ENCODE data around the gene PHEX.

Gene PHEX

DNA sequence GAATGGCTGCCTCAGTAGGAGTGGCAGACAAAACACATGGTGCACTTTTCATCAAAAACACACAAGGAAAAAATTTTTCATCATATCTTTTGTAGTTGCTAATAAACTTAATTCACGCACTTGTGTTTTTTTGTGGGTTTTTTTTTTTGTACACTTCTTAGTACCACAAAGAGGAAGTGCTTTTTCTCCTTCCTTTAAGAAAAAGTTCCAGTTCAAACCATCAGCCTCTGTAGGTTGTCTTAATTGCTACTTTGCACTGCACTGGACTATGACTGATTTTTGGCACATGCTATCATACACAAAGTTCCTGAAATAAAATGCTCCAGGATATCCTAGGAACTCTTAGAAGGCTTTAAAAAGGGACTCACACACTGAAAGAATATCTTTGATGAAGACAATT lies at the start of gene PHEX:
Gene PHEX, plus strand, starts transcription at position 242 of the 400 bp plus-strand sequence. CDS start 681 bp downstream, outside the sequence.
- DNase-seq, result no peak

GRCh38 chrX:21985332-21985777 lies 46.8 kb upstream of the PHEX start:
- DNase-seq, result peak; percentile 43

DNA sequence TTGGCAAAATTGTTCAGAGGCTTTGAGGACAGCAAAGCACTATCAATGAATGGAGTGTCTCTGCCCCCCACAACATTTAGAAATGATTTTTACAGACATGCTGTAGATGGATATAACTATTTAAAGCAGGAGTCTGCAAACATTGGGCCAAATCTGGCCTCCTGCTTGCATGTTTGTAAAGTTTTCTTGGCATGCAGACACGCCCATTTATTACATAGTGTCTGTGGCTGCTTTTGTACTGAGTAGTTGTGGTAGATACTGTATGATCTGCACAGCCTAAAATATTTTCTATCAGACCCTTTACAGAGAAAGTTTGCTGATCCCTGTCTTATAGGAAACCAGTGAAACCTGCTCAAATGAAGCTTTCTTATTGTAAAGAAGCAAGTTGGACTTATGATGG lies 45.5 kb upstream of the PHEX start:
- no peak for DNase-seq

GRCh38 chrX:21989384-21989783 lies 42.7 kb upstream of the PHEX start:
- DNase-seq, result no peak

- no peak for DNase-seq
Measured at GRCh38 chrX:21990832-21991231, 41.3 kb upstream of the PHEX start.

- no peak for DNase-seq
Measured at GRCh38 chrX:21991504-21991903, 40.6 kb upstream of the PHEX start.

DNA sequence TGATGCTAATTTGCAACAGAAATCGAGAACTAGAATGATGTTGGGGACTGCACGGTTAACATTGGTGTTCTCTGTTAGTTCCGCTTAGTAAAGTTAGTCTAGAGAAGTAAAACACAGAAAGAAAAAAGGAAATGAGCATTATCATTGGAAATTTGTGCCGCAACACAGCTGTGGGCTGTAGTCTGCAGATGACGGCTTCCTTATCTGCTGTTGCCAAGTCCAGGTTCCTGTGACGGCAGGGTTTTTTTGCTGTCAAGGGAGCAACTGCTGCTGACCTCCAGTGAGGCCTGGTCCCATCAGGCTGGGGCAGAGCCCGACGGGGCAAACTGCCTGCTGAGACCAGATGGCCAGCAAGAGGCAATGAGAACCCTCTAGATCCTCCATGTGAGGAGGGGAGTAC lies 38.9 kb upstream of the PHEX start:
- no peak for DNase-seq

- DNase-seq, result no peak
Measured at GRCh38 chrX:21996872-21997455, 35.2 kb upstream of the PHEX start.

GRCh38 chrX:21998037-21998436 lies 34.1 kb upstream of the PHEX start:
- DNase-seq, result no peak

- no peak for DNase-seq
Measured at GRCh38 chrX:22004866-22005265, 27.3 kb upstream of the PHEX start.

DNA sequence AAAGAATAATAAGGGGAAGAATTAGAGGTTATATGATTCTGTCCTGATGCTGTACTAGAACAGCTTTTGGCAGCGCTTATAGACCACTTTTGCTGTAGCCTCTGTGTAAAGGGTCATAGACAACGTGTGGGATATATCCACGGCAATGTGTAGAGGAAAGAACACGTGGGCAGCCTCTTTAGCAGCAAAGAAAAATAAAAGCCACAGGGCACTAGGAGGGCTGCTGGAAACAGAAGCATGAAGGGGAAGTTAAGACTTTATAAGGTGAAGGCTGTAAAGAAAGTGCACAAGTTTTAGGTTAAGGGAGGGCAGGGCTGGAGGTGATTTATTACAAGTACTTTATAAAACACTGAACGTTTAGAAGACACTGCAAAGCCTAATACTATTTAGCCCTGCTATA lies 20.1 kb upstream of the PHEX start:
- DNase-seq, result no peak

DNA sequence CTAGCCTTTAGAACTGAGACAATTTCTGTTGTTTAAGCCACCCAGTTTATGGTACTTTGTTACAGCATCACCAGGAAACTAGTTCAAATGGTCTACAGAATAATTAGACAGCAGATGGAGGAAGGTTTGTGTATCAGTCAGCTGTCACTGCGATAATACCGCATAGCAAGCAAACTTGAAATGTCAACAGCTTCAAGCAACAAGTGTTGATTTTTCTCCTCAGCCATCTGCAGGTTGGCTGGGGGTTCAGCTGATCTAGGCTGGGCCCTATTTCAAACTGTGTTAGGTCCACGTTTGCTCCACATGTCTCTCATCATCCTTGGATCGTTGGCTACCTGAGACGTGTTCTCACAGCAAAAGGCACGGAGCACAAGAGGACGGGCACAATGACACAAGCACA lies 19.2 kb upstream of the PHEX start:
- DNase-seq, result no peak

DNA sequence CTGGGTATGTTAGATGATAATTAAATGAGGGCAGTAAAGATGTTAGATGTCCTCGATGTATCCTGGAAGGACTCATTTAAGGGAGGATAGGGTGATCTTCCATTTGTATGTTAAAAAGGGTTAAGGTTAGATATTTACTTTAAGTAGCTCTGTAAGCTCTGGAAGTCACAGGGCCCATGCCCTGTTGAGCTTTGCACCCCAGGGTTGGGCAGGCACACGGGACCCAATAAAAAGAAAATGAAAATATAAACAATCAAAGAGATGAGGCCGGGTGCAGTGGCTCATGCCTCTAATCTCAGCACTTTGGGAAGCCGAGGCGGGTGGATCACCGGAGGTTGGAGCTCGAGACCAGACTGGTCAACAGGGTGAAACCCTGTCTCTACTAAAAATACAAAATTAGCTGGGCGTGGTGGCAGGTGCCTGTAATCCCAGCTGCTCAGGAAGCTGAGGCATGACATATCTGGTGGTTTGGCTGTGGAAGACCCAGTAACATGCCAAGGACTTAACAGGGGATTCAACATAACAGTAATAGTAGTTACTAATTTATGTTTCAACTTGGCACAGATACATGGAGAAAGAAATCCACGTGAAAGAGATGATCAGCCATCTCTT lies 16.9 kb upstream of the PHEX start:
- no peak for DNase-seq

- DNase-seq, result peak; percentile 5
Measured at GRCh38 chrX:22021751-22022324, 10.3 kb upstream of the PHEX start.

- no peak for DNase-seq
Measured at GRCh38 chrX:22024577-22024976, 7.5 kb upstream of the PHEX start.

GRCh38 chrX:22025751-22026150 lies 6.4 kb upstream of the PHEX start:
- no peak for DNase-seq

DNA sequence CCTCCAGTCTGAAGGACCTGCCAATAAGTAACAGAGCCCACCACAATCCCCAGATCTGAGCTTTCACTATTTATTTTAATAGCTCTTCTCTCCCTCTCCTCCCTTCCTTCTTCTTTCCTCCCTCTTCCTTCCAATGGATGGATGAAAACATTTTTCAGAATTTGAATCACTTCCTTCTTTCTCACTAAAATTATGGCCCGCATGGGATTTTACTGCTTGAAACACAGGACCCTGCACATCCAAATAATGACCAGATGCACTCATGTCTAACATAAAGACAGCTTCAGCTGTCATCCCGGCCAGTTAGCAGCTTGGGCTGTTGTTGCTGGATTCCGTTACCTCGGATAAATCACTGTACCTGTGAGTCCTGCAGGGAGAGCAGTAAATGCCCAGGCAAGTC lies 5.4 kb upstream of the PHEX start:
- DNase-seq, result no peak

- DNase-seq, result no peak
Measured at GRCh38 chrX:22032506-22032905, 381 bp downstream of the PHEX start.

GRCh38 chrX:22033818-22034217 lies 1.7 kb downstream of the PHEX start:
- no peak for DNase-seq

DNA sequence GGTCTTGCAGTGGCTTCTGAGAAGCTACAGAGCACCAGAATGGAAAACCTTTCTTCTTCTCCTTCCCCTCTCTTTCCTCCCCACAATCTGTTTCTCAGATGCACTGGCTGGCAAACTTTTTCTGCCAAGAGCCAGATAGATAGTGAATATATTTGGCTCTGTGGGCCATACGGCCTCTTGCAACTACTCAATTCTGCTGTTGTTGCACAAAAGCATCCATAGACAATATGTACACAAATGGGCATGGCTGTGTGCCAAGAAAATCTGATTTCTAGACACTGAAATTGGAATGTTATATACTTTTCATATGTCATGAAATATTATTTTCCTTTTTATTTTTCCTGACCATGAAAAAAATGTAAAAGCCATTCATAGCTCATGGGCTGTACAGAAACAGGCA lies 3.1 kb downstream of the PHEX start:
- no peak for DNase-seq

GRCh38 chrX:22037225-22037624 lies 5.1 kb downstream of the PHEX start:
- DNase-seq, result no peak

- no peak for DNase-seq
Measured at GRCh38 chrX:22037911-22038537, 5.9 kb downstream of the PHEX start.

GRCh38 chrX:22039541-22039940 lies 7.4 kb downstream of the PHEX start:
- no peak for DNase-seq

DNA sequence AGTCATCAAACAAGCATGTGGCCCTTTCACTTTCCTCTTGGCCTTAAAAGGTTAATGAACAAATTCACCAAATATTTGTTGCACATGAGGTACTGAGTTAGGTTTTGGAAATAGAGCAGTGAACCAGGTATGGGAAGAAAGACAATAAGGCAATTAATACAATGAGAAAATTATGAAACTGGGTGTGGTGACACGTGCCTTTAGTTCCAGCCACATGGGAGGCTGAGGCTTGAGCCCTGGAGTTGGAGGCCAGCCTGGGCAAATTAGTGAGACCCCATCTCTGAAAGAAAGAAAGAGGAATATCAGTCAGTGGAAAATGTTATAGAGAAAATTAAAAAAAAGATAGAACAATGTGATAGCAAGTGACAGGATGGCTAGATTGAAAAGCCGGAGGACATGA lies 8.1 kb downstream of the PHEX start:
- no peak for DNase-seq
